Stimulated activated CD4-positive, alpha-beta T cell treated with anti-CD3 and anti-CD28 coated beads, Interleukin-15, amount 100 ng/mL, for 24 hours (primary cell): ENCODE results near the gene WDR48.

Experiments used
- DNase-seq: peaks from one replicate; pipeline ENCODE4 v3.0.0-alpha.2; 2020

WDR48 gene

DNA sequence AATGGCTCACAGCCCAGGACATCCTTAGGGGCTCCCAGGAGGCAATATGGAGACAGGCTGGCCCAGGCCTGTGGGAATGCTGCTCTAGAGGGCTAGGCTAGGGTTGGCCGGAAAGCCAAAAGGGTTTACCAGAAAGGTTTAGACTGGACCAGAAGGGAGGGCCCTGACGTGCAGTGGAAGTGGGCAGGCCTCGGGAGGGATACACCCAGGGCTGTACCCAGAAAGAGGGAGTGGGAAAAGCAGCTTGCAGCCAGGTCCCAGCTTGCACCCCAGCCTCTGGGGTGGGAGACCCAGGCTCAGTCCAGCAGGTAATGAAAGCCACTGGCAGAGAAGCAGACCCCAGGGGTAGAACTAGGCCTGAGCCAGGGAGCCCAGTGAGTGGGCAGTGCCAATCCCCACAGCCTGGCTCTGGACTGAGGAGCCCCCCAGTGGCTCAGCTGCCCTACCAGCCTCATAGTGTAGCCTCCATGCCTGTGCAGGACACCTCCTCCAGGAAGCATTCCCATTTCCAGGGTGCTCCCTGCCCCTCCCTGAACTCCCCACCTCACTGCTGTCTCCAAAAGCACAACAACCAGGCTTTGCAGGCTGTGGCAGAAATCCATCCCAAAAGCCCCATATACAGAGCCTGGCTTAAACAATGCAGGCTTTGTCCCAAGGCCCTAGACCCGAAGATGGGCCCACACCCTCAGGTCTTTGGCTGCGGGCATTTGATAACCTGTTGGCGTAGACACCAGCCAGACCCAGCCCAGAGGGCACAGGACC is 52.2 kb downstream of the WDR48 start:
- DNase-seq = no peak

DNA sequence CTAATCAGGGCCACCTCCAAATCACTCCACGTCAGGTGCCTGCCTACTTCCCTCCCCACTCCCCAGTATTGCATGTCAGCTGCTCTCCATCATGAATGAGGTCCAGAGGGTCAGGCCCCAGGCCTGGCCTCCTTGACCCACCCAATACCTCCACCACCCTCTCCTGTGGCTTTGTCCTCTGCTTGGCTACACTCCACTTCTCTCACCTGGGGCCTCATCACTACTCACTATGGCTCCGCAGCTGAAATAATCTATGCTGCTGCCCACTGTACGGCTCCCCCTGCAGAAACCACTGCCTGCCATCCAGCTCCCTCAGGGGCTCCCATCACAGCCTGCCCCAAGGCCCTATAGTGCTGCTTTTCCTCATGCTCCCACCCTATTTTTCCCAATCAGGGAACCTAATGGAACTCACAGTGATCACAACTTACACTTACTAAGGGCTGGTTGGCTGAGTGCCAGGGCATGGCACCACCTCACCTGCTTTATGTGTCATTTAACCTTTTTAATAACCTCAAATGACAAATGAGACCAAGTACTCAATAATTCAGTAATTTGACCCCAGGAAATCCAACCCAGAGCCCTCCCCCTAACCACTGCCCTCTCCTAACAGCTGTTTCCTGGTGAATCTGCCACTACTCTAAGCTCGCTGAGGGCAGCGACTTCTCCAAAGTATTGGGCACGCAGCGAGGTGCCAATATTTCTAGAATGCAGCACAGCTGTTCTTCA is 53.3 kb downstream of the WDR48 start:
- DNase-seq = peak; percentile 24

- DNase-seq = no peak
These were observed 53.9 kb downstream of the WDR48 start for GRCh38 chr3:39105687-39106063.

GRCh38 chr3:39106281-39106811 is 54.5 kb downstream of the WDR48 start:
- no peak for DNase-seq

- peak; percentile 43 for DNase-seq
These were observed 55.1 kb downstream of the WDR48 start for GRCh38 chr3:39106851-39107387.

GRCh38 chr3:39107388-39108199 is 55.8 kb downstream of the WDR48 start, which contains the start of the genes GORASP1 and TTC21A:
Gene GORASP1 (minus strand): TSS chr3:39107627. CDS start chr3:39107541, 86 bp downstream.
Gene TTC21A (plus strand): TSS chr3:39107680. CDS start chr3:39107838, 158 bp downstream.
- DNase-seq = peak; percentile 82

DNA sequence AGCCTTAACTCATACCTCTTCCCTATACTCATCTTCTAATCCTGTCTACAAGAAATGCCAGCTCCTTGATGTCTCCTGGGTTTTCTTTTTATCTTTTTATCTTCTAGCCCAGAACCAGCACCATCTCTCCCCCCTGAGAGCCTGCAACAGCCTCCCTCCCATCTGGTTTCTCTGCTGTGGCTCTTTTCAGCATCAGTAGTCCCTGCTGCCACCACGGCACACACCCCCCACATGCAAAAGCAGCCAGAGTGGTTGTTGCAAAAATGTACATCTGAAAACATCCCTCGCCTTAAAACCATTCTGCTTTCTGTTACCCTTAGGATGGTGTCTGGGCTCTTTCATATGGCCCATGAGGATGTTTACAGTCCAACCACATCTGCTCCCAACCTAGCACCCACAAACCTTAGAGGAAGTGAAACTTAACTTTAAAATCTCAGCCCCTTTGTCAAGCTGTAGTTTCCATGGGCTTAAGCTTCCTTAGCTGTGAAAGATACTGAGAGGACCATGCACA is 56.4 kb downstream of the WDR48 start:
- peak; percentile 14 for DNase-seq

DNA sequence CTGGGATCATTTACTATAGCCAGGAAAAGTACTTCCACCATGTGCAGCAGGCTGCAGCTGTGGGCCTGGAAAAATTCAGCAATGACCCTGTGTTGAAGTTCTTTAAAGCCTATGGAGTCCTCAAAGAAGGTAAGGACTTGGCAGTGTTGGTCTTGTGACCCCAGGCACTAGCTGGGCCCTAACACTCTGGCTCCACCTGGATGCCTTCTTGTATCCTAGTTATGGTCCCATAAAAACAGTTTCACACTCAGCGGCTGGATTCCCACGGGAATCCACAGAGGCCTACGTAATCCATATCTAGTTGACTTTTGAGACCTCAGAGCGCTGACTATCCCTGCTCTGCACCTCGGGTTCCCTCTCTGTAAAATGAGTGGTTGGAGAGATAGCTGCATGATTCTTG is 57.3 kb downstream of the WDR48 start:
- DNase-seq = no peak

- DNase-seq = no peak
These were observed 58.3 kb downstream of the WDR48 start for GRCh38 chr3:39110041-39110639.

- no peak for DNase-seq
These were observed 60.3 kb downstream of the WDR48 start for GRCh38 chr3:39112113-39112512.

GRCh38 chr3:39112535-39112934 is 60.7 kb downstream of the WDR48 start:
- DNase-seq = no peak

GRCh38 chr3:39113291-39113690 is 61.5 kb downstream of the WDR48 start:
- DNase-seq = no peak

GRCh38 chr3:39114456-39114855 is 62.6 kb downstream of the WDR48 start:
- DNase-seq = no peak

- no peak for DNase-seq
These were observed 64.1 kb downstream of the WDR48 start for GRCh38 chr3:39115870-39116269.

- DNase-seq = no peak
These were observed 66.3 kb downstream of the WDR48 start for GRCh38 chr3:39118079-39118478.

- no peak for DNase-seq
These were observed 67.3 kb downstream of the WDR48 start for GRCh38 chr3:39118931-39119660.

- no peak for DNase-seq
These were observed 69.8 kb downstream of the WDR48 start for GRCh38 chr3:39121621-39122020.

- DNase-seq = no peak
These were observed 71.0 kb downstream of the WDR48 start for GRCh38 chr3:39122813-39123212.

GRCh38 chr3:39124876-39125840 is 73.3 kb downstream of the WDR48 start:
- DNase-seq = no peak

GRCh38 chr3:39125841-39126500 is 74.2 kb downstream of the WDR48 start:
- DNase-seq = no peak
